GM12864 (cell line): ENCODE data around the gene C1orf122.

ENCODE experiments used
- DNase-seq: peaks from one replicate; pipeline ENCODE4 v3.0.0-alpha.2; 2011; ENCODE audit warnings: low read depth
- H3K4me3 ChIP-seq: 2 replicates; pipeline ENCODE4 v1.5.1; 2011; ENCODE audit warnings: mild to moderate bottlenecking, low read depth, low read length, control low read depth
- CTCF ChIP-seq: IDR thresholded peaks from 2 replicates; pipeline ENCODE4 v1.5.1; 2011; ENCODE audit warnings: low read depth, mild to moderate bottlenecking, moderate library complexity, low read length, control low read depth, inconsistent platforms; ENCODE audit errors: missing control alignments

Gene C1orf122

DNA sequence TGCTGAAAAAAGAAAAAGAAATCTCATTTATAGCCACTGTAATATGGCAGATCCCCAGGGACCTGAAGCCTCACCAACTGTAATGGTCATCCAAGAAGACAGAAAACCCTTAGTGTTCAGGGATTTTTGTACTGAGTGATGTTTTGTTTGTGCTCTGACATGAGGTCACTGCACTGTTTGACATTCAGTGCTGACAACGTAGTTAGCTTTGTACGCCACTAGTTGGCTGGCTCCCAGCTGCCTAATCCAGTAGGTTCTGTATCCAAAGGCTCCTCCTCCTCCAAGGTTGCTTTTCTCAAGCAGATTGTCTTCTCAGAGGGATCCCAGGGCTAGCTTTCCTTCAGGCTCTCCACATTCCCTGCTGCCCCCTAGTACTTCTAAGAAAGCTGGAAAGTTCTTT lies 9.9 kb downstream of the C1orf122 start:
- TF ChIP-seq CTCF, result peak; percentile 6
- no peak for DNase-seq
- H3K4me3 ChIP-seq, result no peak overlapping the region

- no peak for TF ChIP-seq CTCF
- H3K4me3 ChIP-seq, result no peak overlapping the region
- DNase-seq, result no peak
These were observed 13.9 kb downstream of the C1orf122 start for GRCh38 chr1:37821481-37821880.

DNA sequence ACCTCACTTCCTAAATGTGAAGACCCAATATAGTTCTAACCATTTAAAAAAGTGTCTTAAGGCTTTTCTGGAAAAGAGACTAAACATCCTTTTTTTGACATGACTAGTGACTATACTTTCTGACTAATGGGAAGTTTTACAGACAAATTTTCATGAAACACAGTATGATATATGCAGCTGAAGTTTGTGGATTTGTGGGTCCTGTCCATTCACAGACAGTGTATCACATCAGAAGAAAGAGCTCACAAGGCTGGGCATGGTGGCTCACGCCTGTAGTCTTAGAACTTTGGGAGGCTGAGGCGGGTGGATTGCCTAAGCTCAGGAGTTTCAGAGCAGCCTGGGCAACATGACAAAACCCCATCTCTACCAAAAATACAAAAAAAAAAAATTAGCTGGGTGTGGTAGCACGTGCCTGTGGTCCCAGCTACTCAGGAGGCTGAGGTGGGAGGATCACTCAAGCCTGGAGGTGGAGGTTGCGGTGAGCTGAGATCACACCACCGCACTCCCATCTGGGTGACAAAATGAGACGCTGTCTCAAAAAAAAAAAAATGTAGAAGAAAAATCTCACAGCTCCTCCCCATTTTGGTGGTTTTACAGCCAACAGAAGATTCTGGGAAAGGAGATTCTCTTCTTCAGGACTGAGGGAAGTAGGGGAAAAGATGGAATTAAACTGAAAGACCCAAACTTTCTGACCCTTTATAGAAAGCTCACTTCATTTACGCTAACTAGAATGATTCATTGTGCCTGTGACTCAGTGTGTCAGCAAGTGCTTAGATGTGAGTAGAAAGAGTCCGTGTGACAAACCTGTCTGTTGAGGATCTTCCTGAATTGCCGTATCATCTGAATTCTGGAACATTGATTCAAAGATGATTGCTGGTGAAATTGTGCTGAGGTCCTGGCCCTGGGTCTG lies 15.6 kb downstream of the C1orf122 start:
- no peak overlapping the region for H3K4me3 ChIP-seq
- TF ChIP-seq CTCF, result no peak
- no peak for DNase-seq

DNA sequence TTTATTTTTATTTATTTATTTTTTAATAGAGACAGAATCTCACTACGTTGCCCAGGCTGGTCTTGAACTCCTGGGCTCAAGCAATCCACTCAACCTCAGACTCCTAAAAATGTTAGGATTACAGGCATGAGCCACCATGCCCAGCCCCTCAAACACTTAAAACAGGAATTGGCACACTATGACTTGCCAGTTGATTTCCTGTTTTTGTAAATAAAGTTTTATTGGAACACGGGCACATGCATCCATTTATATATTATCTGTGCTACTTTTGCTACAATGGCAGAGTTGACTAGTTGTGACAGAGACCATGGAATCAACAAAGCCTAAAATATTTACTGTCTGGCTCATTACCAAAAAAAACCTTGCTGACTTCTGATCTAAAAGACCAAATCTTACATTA lies 16.4 kb downstream of the C1orf122 start:
- TF ChIP-seq CTCF, result no peak
- no peak overlapping the region for H3K4me3 ChIP-seq
- no peak for DNase-seq

DNA sequence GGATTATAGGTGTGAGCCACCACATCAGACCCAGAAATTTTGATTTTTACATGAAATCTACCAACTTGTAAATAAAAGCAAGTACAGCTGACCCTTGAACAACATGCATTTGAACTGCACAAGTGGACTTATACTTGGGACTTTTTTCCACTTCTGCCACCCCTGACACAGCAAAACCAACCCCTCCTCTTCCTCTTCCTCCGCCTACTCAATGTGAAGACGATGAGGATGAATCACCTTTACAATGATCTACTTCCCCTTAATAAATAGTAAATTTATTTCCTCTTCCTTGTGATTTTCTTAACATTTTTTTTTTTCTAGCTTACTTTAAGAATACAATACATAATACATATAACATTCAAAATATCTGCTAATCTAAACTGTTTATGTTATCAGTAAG lies 17.9 kb downstream of the C1orf122 start:
- no peak for TF ChIP-seq CTCF
- DNase-seq, result no peak
- no peak overlapping the region for H3K4me3 ChIP-seq

- no peak for TF ChIP-seq CTCF
- DNase-seq, result no peak
These were observed 21.0 kb downstream of the C1orf122 start for GRCh38 chr1:37828410-37829074.

DNA sequence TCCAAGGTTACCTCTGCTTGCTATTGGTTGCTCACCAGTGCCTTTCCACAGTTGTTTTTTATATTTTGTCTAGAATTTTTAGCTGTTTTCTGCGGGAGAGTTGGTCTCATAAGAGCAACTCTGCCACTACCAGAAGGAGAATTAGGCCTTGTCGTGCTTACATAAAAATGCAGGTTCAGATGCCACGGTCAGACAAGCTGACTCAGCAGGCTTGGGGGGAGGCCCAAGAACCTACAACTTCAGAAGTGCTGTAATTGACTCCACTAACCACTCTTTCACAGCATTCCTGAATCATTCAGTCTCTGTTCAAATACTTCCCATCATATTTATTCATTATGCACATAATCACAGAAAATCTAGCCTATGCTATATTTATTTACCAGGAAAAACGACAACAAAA lies 23.5 kb downstream of the C1orf122 start:
- no peak for DNase-seq
- TF ChIP-seq CTCF, result no peak
- H3K4me3 ChIP-seq, result no peak overlapping the region

More at GRCh38 chr1:37828410-37829074, 21.0 kb downstream of the C1orf122 start:
- no peak overlapping the region for H3K4me3 ChIP-seq
